ENCODE data around the gene NNT. TPM values are rescaled to one million over a fixed set of nuclear protein-coding genes. Genes with fewer than 3 reads are reported as not detected.

NNT gene
- total and polyA plus RNA-seq, 2 of the 8 experiments (the other 6 are each of a cell fraction or from before 2014, with no cell fraction given) = 11.0 to 22.2 TPM

GRCh38 chr5:43561356-43561755 is 41.6 kb upstream of the NNT start (continued):
- TF ChIP-seq CHD7 (IDR thresholded peaks at IDR 0.05; ENCODE audit: insufficient replicate concordance, low read length) (no peak), RXRA (IDR thresholded peaks at IDR 0.05; ENCODE audit: insufficient read depth, low read depth, low read length) (no peak), SP4 (IDR thresholded peaks at IDR 0.05; ENCODE audit: low read length) (no peak), CHD1 (IDR thresholded peaks at IDR 0.05; ENCODE audit: low read depth, low read length) (no peak), TEAD4 (IDR thresholded peaks at IDR 0.05; ENCODE audit: low read depth, low read length) (no peak), SRF (IDR thresholded peaks at IDR 0.05; ENCODE audit: low read depth, low read length) (no peak), JUN (IDR thresholded peaks at IDR 0.05; ENCODE audit: low read depth, low read length) (no peak), SAP30 (IDR thresholded peaks at IDR 0.05; ENCODE audit: insufficient read depth, insufficient replicate concordance, low read length) (no peak), SUZ12 (IDR thresholded peaks at IDR 0.05; ENCODE audit: low read length) (no peak), CBX8 (IDR thresholded peaks at IDR 0.05; ENCODE audit: borderline replicate concordance, low read depth, low read length) (no peak), POLR2A (IDR thresholded peaks at IDR 0.05; ENCODE audit: control extremely low read depth in 1 of 2, low read depth in 2 of 2, low read length in 2 of 2) (no peak)
- TF ChIP-seq, protein P1, sequence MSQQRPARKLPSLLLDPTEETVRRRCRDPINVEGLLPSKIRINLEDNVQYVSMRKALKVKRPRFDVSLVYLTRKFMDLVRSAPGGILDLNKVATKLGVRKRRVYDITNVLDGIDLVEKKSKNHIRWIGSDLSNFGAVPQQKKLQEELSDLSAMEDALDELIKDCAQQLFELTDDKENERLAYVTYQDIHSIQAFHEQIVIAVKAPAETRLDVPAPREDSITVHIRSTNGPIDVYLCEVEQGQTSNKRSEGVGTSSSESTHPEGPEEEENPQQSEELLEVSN (IDR thresholded peaks at IDR 0.05) = no peak
